Sigmoid colon (tissue), 4 donors: ENCODE results near the gene FRMD1.

Source experiments
- CTCF ChIP-seq, 4 experiments: fragments of 450-650 bp in 3 of 4; fragments of 200-600 bp in 1 of 4; IDR thresholded peaks; one replicate each; pipeline ENCODE4 v1.5.1; 2016 to 2019; ENCODE audit warnings: antibody characterized with exemption in 4 of 4, mild to moderate bottlenecking in 3 of 4, moderate library complexity in 2 of 4
- POLR2A ChIP-seq, 2 donors: fragments of 450-650 bp; IDR thresholded peaks; one replicate each; pipeline ENCODE4 v1.6.1; 2016; ENCODE audit warnings: antibody characterized with exemption in 2 of 2, mild to moderate bottlenecking in 2 of 2, moderate library complexity in 2 of 2
- POLR2AphosphoS5 ChIP-seq, 4 donors: sonication (generic); formaldehyde crosslinking; IDR thresholded peaks; one replicate each; pipeline ENCODE4 v1.6.1; 2017; ENCODE audit warnings: antibody characterized with exemption in 4 of 4

- TF ChIP-seq CTCF (IDR thresholded peaks at IDR 0.05): no peak
- TF ChIP-seq POLR2A (IDR thresholded peaks at IDR 0.05): no peak
- no peak for TF ChIP-seq POLR2AphosphoS5 (IDR thresholded peaks at IDR 0.05)
Observed at GRCh38 chr6:168040856-168041496, 38.0 kb downstream of the FRMD1 start.
